SJSA1 (cell line): Measurements from ENCODE around the gene HSPD1. TPM values are rescaled to one million over a fixed set of nuclear protein-coding genes. Genes with fewer than 3 reads are reported as not detected.
"Not testable (repeated sequence)": the region's sequence is repeated elsewhere in the genome, so short reads cannot be mapped to it uniquely, and the experiment has no call there.

Source experiments
- DNase-seq, 2 experiments: peaks; one replicate each; pipeline ENCODE4 v3.0.0-alpha.2; 2015 to 2020; ENCODE audit warnings: low spot score in 2 of 2, low read depth in 1 of 2
- H3K27ac ChIP-seq: fragments of 250-450 bp; sonication (Bioruptor Pico); 2 replicates; pipeline ENCODE4 v1.5.1; 2020; ENCODE audit warnings: mild to moderate bottlenecking, moderate library complexity
- H3K27me3 ChIP-seq: fragments of 250-450 bp; sonication (Bioruptor Pico); replicated peaks from 2 replicates; pipeline ENCODE4 v1.5.1; 2020; ENCODE audit warnings: mild to moderate bottlenecking, moderate library complexity
- H3K36me3 ChIP-seq: fragments of 250-450 bp; sonication (Bioruptor Pico); 2 replicates; pipeline ENCODE4 v1.5.1; 2020; ENCODE audit warnings: mild to moderate bottlenecking
- H3K4me1 ChIP-seq: fragments of 250-450 bp; sonication (Bioruptor Pico); replicated peaks from 2 replicates; pipeline ENCODE4 v1.6.1; 2021; ENCODE audit warnings: mild to moderate bottlenecking
- H3K4me3 ChIP-seq: fragments of 250-450 bp; sonication (Bioruptor Pico); 2 replicates; pipeline ENCODE4 v1.5.1; 2020; ENCODE audit warnings: mild to moderate bottlenecking
- H3K9me3 ChIP-seq: fragments of 250-450 bp; sonication (Bioruptor Pico); replicated peaks from 2 replicates; pipeline ENCODE4 v1.5.1; 2020; ENCODE audit warnings: mild to moderate bottlenecking
- total RNA-seq: library from RNA; depleted of rRNA; stranded (reverse); fragments of >200 nt; shearing (Covaris generic); gene quantifications from 2 replicates; pipeline ENCODE4 v1.2.3, GENCODE V29; 2014

Gene HSPD1
- total RNA-seq, 1 experiment from 2014 or later = 379 TPM

- Histone ChIP-seq H3K27ac (no peak overlapping the region), H3K4me1 (peaks cover 11% of the 10 kb centered on the region), H3K9me3 (no peaks in the 10 kb centered on the region), H3K4me3 (no peak overlapping the region), H3K27me3 (no peaks in the 10 kb centered on the region), H3K36me3 (peaks cover 61% of the 10 kb centered on the region)
- no peak for DNase-seq
Observed at GRCh38 chr2:197504512-197504911, 4.9 kb upstream of the HSPD1 start.

- Histone ChIP-seq H3K27me3 (no peaks in the 10 kb centered on the region), H3K4me1 (peaks cover 11% of the 10 kb centered on the region), H3K36me3 (peaks cover 66% of the 10 kb centered on the region), H3K4me3 (no peak overlapping the region), H3K9me3 (no peaks in the 10 kb centered on the region), H3K27ac (no peak overlapping the region)
- no peak for DNase-seq
Observed at GRCh38 chr2:197504000-197504399, 4.4 kb upstream of the HSPD1 start.

- Histone ChIP-seq H3K4me1 (peaks cover 22% of the 10 kb centered on the region), H3K36me3 (peaks cover 75% of the 10 kb centered on the region), H3K27me3 (no peaks in the 10 kb centered on the region), H3K4me3 (no peak overlapping the region), H3K9me3 (no peaks in the 10 kb centered on the region), H3K27ac (no peak overlapping the region)
- DNase-seq = no peak
Observed at GRCh38 chr2:197502685-197503084, 3.0 kb upstream of the HSPD1 start.

GRCh38 chr2:197502201-197502600, 2.6 kb upstream of the HSPD1 start:
- H3K27ac ChIP-seq = no peak overlapping the region
- no peak overlapping the region for H3K4me3 ChIP-seq
- DNase-seq = no peak
- H3K36me3 ChIP-seq = peaks cover 80% of the 10 kb centered on the region
- no peaks in the 10 kb centered on the region for H3K9me3 ChIP-seq
- no peaks in the 10 kb centered on the region for H3K27me3 ChIP-seq
- H3K4me1 ChIP-seq = peaks cover 27% of the 10 kb centered on the region

GRCh38 chr2:197500503-197501131, 977 bp upstream of the HSPD1 start:
- DNase-seq = peak in 1 of 2 experiments; percentile 35
- Histone ChIP-seq H3K4me1 (peaks cover 32% of the 10 kb centered on the region), H3K27me3 (no peaks in the 10 kb centered on the region), H3K4me3 (peak overlapping the region; percentile 71), H3K27ac (peak overlapping the region; percentile 68), H3K36me3 (peaks cover 87% of the 10 kb centered on the region), H3K9me3 (no peaks in the 10 kb centered on the region)

- no peaks in the 10 kb centered on the region for H3K9me3 ChIP-seq
- DNase-seq = peak; percentile 55 to 62
- peak overlapping the region; percentile 68 for H3K27ac ChIP-seq
- H3K4me1 ChIP-seq = peaks cover 32% of the 10 kb centered on the region
- no peaks in the 10 kb centered on the region for H3K27me3 ChIP-seq
- peaks cover 89% of the 10 kb centered on the region for H3K36me3 ChIP-seq
- peak overlapping the region; percentile 71 for H3K4me3 ChIP-seq
Observed at GRCh38 chr2:197498937-197499593, 575 bp downstream of the HSPD1 start.

- DNase-seq = no peak
- Histone ChIP-seq H3K36me3 (peaks cover 89% of the 10 kb centered on the region), H3K4me1 (peaks cover 32% of the 10 kb centered on the region), H3K27me3 (no peaks in the 10 kb centered on the region), H3K27ac (no peak overlapping the region; the same call in 1 of the 2 replicates), H3K9me3 (no peaks in the 10 kb centered on the region), H3K4me3 (peak overlapping the region; percentile 71)
Observed at GRCh38 chr2:197498235-197498936, 1.3 kb downstream of the HSPD1 start.

- no peak for DNase-seq
- no peaks in the 10 kb centered on the region for H3K27me3 ChIP-seq
- no peaks in the 10 kb centered on the region for H3K9me3 ChIP-seq
- peaks cover 89% of the 10 kb centered on the region for H3K36me3 ChIP-seq
- no peak overlapping the region for H3K27ac ChIP-seq
- H3K4me1 ChIP-seq = peaks cover 32% of the 10 kb centered on the region
- no peak overlapping the region for H3K4me3 ChIP-seq
Observed at GRCh38 chr2:197497326-197497725, 2.3 kb downstream of the HSPD1 start.

GRCh38 chr2:197496695-197497094, 2.9 kb downstream of the HSPD1 start:
- DNase-seq = no peak
- peaks cover 89% of the 10 kb centered on the region for H3K36me3 ChIP-seq
- H3K9me3 ChIP-seq = no peaks in the 10 kb centered on the region
- no peaks in the 10 kb centered on the region for H3K27me3 ChIP-seq
- no peak overlapping the region for H3K27ac ChIP-seq
- peaks cover 26% of the 10 kb centered on the region for H3K4me1 ChIP-seq
- no peak overlapping the region for H3K4me3 ChIP-seq

GRCh38 chr2:197495433-197496134, 4.1 kb downstream of the HSPD1 start:
- H3K27ac ChIP-seq = no peak overlapping the region
- peaks cover 22% of the 10 kb centered on the region for H3K4me1 ChIP-seq
- no peaks in the 10 kb centered on the region for H3K9me3 ChIP-seq
- no peaks in the 10 kb centered on the region for H3K27me3 ChIP-seq
- no peak overlapping the region for H3K4me3 ChIP-seq
- no peak for DNase-seq
- H3K36me3 ChIP-seq = peaks cover 90% of the 10 kb centered on the region

- Histone ChIP-seq H3K4me3 (no peak overlapping the region), H3K4me1 (no peaks in the 10 kb centered on the region), H3K27me3 (no peaks in the 10 kb centered on the region), H3K27ac (no peak overlapping the region), H3K36me3 (peaks cover 80% of the 10 kb centered on the region), H3K9me3 (peaks cover 4% of the 10 kb centered on the region)
- DNase-seq = no peak
Observed at GRCh38 chr2:197487385-197487784, 12.3 kb downstream of the HSPD1 start.

GRCh38 chr2:197486175-197486574, 13.5 kb downstream of the HSPD1 start:
- Histone ChIP-seq H3K36me3 (peaks cover 72% of the 10 kb centered on the region), H3K27me3 (no peaks in the 10 kb centered on the region), H3K27ac (no peak overlapping the region), H3K9me3 (peaks cover 4% of the 10 kb centered on the region), H3K4me1 (no peaks in the 10 kb centered on the region), H3K4me3 (no peak overlapping the region)
- no peak for DNase-seq

GRCh38 chr2:197484248-197484647, 15.4 kb downstream of the HSPD1 start:
- H3K4me1 ChIP-seq, DNase-seq: not testable (repeated sequence)

More at GRCh38 chr2:197484248-197484647, 15.4 kb downstream of the HSPD1 start:
- H3K27ac ChIP-seq, H3K9me3 ChIP-seq, H3K27me3 ChIP-seq, H3K4me3 ChIP-seq: not testable (repeated sequence)
- peaks cover 53% of the 10 kb centered on the region for H3K36me3 ChIP-seq
